ENCODE measurements around the gene EMC9. TPM values are rescaled to one million over a fixed set of nuclear protein-coding genes. Genes with fewer than 3 reads are reported as not detected.

Gene EMC9
- total and polyA plus RNA-seq, 9 donors = 5.1 to 30.7 (median 17.3) TPM

- H3K27me3 ChIP-seq = no peaks in the 10 kb centered on the region
- H3K4me3 ChIP-seq = no peak overlapping the region
- no peaks in the 10 kb centered on the region for H3K36me3 ChIP-seq
- no peak overlapping the region for H3K27ac ChIP-seq
- 80 to 84% (median 83%) methylated on average over 14 of the region's 14 CpGs for WGBS, 3 donors
- no peak for DNase-seq
- intact Hi-C loops (cut with DNase I) = no loop called here
- H3K9me3 ChIP-seq = no peaks in the 10 kb centered on the region
- no peak for TF ChIP-seq CTCF (IDR thresholded peaks at IDR 0.05)
- no peaks in the 10 kb centered on the region for H3K4me1 ChIP-seq (ENCODE audit: insufficient read depth)
These were observed 36.5 kb upstream of the EMC9 start for GRCh38 chr14:24177891-24178290.

GRCh38 chr14:24177041-24177825 is 35.8 kb upstream of the EMC9 start:
- no peaks in the 10 kb centered on the region for H3K27me3 ChIP-seq
- TF ChIP-seq EP300 (IDR thresholded peaks at IDR 0.05) (no peak), POLR2A (IDR thresholded peaks at IDR 0.05) (no peak)
- intact Hi-C loops (cut with DNase I) = no loop called here
- H3K27ac ChIP-seq = no peak overlapping the region
- no peak for DNase-seq
- no peak overlapping the region for H3K4me3 ChIP-seq
- WGBS, 3 donors = 76 to 81% (median 78%) methylated on average over 12 of the region's 12 CpGs
- peaks cover 2% of the 10 kb centered on the region for H3K4me1 ChIP-seq (ENCODE audit: insufficient read depth)
- no peaks in the 10 kb centered on the region for H3K9me3 ChIP-seq
- no peaks in the 10 kb centered on the region for H3K36me3 ChIP-seq

DNA sequence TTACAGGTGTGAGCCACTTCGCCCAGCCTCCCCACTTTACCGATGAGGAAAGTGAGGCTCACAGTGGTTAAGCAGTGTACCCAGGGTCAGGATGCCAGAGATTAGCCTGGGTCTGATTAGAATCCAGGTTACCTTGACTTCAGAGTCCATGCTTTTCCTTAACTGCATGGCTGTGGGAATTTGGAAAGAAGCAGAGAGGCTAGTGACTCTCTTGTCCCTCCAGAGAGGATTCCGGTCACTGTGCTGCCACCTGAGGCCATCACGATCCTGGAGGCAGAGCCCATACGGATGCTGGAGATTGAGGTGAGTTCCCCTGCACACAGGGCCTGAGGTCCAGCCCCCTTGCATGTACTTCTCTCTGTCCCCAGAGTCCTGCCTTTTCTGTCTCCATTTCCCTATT is 35.2 kb upstream of the EMC9 start:
- intact Hi-C loops (cut with DNase I) = no loop called here
- no peak for DNase-seq
- H3K27me3 ChIP-seq = no peaks in the 10 kb centered on the region
- peaks cover 5% of the 10 kb centered on the region for H3K4me1 ChIP-seq (ENCODE audit: insufficient read depth)
- no peak for TF ChIP-seq CTCF (IDR thresholded peaks at IDR 0.05)
- no peak for TF ChIP-seq POLR2A (IDR thresholded peaks at IDR 0.05)
- TF ChIP-seq EP300 (IDR thresholded peaks at IDR 0.05) = no peak
- H3K36me3 ChIP-seq = no peaks in the 10 kb centered on the region
- H3K9me3 ChIP-seq = no peaks in the 10 kb centered on the region
- H3K27ac ChIP-seq = no peak overlapping the region
- H3K4me3 ChIP-seq = no peak overlapping the region
- 90 to 95% (median 94%) methylated on average over 5 of the region's 5 CpGs for WGBS, 3 donors

- Histone ChIP-seq H3K4me3 (no peak overlapping the region), H3K27ac (no peak overlapping the region)
- DNase-seq = no peak
These were observed 31.5 kb upstream of the EMC9 start for GRCh38 chr14:24172871-24173281.

More at GRCh38 chr14:24172871-24173281, 31.5 kb upstream of the EMC9 start:
- no peaks in the 10 kb centered on the region for H3K36me3 ChIP-seq
- no peaks in the 10 kb centered on the region for H3K9me3 ChIP-seq
- WGBS, 3 donors = 53 to 65% (median 55%) methylated on average over 20 of the region's 20 CpGs
- intact Hi-C loops (cut with DNase I) = no loop called here
- TF ChIP-seq POLR2A (IDR thresholded peaks at IDR 0.05) = no peak
- no peak for TF ChIP-seq CTCF (IDR thresholded peaks at IDR 0.05)
- no peak for TF ChIP-seq EP300 (IDR thresholded peaks at IDR 0.05)
- H3K27me3 ChIP-seq = no peaks in the 10 kb centered on the region
- H3K4me1 ChIP-seq (ENCODE audit: insufficient read depth) = peaks cover 8% of the 10 kb centered on the region
